Measurements from ENCODE around the gene PYCR2.

PYCR2 gene

DNA sequence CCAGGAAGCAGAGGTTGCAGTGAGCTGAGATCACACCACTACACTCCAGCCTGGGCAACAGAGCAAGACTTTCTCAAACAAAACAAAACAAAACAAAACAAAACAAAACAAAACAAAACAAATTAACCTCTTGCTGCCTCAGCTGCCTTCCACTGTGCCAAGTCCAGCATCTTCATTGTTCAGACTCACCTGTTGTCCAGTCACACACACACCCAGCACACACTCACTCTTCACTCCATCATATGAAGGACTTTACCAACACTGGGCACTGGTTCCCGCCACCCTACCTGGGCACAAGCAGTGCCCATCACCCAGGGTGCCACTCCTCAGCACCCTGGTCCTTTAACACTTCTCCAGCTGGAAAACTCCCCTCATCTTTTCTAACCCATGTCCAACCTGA is 14.6 kb downstream of the PYCR2 start:
- no peak for DNase-seq (ENCODE audit: extremely low read depth, low read depth)
- no peak overlapping the region for H3K4me3 ChIP-seq (replicated peaks; ENCODE audit: low read depth, low read length)
- TF ChIP-seq, protein P1, sequence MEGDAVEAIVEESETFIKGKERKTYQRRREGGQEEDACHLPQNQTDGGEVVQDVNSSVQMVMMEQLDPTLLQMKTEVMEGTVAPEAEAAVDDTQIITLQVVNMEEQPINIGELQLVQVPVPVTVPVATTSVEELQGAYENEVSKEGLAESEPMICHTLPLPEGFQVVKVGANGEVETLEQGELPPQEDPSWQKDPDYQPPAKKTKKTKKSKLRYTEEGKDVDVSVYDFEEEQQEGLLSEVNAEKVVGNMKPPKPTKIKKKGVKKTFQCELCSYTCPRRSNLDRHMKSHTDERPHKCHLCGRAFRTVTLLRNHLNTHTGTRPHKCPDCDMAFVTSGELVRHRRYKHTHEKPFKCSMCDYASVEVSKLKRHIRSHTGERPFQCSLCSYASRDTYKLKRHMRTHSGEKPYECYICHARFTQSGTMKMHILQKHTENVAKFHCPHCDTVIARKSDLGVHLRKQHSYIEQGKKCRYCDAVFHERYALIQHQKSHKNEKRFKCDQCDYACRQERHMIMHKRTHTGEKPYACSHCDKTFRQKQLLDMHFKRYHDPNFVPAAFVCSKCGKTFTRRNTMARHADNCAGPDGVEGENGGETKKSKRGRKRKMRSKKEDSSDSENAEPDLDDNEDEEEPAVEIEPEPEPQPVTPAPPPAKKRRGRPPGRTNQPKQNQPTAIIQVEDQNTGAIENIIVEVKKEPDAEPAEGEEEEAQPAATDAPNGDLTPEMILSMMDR (IDR thresholded peaks at IDR 0.05; ENCODE audit: low read depth, low read length, missing control alignments), result no peak

DNA sequence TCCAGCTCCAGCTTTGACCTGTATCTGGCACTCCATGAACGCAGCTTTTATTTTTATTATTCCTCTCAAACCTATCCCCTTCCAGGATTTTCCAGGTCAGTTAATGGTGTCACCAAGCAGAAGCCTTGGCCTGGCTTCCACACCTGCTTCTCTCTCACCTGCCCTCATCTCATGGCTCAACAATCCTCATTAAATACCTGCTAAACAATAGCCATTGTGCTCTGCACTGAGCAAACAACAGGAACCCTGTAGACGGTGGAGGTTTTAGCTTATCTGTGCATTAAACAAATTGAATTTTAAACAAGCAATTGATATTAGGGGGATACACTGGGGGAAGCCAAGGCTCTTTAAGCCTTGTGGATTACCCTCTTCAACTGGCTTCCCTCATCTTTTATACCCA is 15.3 kb downstream of the PYCR2 start:
- TF ChIP-seq, protein P1 (IDR thresholded peaks at IDR 0.05; ENCODE audit: low read depth, low read length, missing control alignments), result no peak
- DNase-seq (ENCODE audit: extremely low read depth, low read depth), result no peak
- no peak overlapping the region for H3K4me3 ChIP-seq (replicated peaks; ENCODE audit: low read depth, low read length)

DNA sequence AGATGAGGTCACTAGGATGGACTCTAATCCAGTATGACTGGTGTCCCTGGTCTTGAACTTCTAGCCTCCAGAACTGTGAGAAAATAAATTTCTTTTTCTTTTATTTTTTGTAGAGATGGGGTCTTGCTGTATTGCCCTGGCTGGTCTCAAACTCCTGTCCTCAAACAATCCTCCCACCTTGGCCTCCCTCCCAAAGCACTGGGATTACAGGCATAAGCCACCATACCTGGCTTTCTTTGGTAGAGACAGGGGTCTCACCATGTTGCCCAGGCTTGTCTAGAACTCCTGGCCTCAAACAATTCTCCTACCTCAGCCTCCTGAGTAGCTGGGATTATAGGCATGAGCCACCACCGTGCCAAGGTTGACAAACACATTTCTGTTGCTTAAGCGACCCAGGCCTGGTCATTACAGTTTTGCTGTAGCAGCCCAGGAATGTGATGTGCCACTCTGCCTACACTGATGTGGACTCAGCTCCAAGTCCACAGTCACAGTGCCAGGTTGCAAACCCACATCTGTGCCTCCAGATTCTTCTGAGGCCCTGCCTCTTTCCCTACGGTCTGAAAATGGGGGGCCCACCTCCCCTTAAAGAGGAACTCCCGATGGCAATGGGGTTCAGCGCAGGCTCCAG is 15.9 kb downstream of the PYCR2 start:
- DNase-seq (ENCODE audit: extremely low read depth, low read depth), result no peak
- no peak overlapping the region for H3K4me3 ChIP-seq (replicated peaks; ENCODE audit: low read depth, low read length)
- TF ChIP-seq, protein P1 (IDR thresholded peaks at IDR 0.05; ENCODE audit: low read depth, low read length, missing control alignments), result no peak

DNA sequence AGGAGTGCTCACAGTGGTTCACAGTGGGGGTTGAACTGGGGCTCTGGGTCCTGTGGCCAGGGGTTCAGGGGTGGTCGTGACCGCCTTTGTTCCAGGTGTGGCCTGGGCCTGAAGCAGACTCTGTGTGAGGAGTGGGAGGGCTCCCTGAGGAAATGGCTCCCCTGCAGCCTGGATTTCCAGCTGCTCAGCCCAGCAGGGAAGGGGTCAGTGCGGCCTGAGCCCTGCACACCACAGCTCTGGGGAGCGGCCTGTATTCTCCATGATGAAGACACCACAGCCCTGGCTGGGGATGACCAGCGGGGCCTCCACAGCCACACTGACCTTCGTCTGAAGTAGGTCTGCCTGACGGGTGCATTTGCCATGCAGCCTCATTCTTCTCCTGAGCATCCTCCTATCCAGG is 16.7 kb downstream of the PYCR2 start:
- H3K4me3 ChIP-seq (replicated peaks; ENCODE audit: low read depth, low read length), result no peak overlapping the region
- DNase-seq (ENCODE audit: extremely low read depth, low read depth), result no peak
- TF ChIP-seq, protein P1 (IDR thresholded peaks at IDR 0.05; ENCODE audit: low read depth, low read length, missing control alignments), result no peak

DNA sequence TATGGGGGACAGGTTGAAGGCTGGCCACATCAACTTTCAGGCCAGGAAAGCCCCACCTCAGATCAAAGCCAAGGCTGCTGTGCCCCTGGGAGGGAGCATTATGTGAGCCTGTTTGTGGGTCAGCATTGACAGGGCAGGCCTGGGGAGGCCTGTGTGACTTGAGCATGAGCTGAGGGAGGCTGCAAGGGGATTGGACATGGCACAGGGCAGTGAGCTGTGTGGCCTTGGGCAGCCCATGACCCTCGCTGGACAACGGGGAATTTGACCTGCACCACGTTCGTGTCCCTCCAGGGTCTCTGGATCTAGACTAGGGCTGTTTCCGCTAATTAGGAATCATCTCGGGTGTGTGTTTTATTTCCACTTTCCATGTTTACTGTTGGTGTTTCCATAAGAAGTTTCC is 17.6 kb downstream of the PYCR2 start:
- DNase-seq (ENCODE audit: extremely low read depth, low read depth), result no peak
- no peak overlapping the region for H3K4me3 ChIP-seq (replicated peaks; ENCODE audit: low read depth, low read length)
- TF ChIP-seq, protein P1 (IDR thresholded peaks at IDR 0.05; ENCODE audit: low read depth, low read length, missing control alignments), result no peak

DNA sequence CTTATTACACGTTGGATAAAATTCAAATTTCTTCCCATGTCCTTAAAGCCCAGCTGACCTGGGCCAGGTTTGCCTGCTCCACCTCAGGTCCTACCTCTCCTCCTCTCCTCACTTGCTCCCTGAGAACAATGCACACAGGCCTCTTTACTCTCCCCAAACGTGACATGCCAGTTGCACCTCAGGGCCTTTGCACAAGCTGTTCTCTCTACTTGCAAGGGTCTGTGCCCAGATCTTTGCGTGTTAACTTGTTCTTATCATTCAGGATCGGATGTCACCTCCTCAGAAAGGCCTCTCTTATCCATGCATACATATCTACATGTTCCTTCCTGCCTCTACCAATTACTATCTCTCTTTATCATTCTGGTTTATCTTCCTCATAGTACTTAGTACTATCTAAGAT is 20.4 kb downstream of the PYCR2 start:
- no peak for DNase-seq (ENCODE audit: extremely low read depth, low read depth)
- TF ChIP-seq, protein P1 (IDR thresholded peaks at IDR 0.05; ENCODE audit: low read depth, low read length, missing control alignments), result no peak
- no peak overlapping the region for H3K4me3 ChIP-seq (replicated peaks; ENCODE audit: low read depth, low read length)
